ENCODE measurements around the gene TMEM51. TPM values are rescaled to one million over a fixed set of nuclear protein-coding genes. Genes with fewer than 3 reads are reported as not detected.

TMEM51 gene
- total RNA-seq, 4 donors from 2014 or later: 6.4 to 12.2 (median 10.6) TPM

- Histone ChIP-seq H3K9me3 (no peaks in the 10 kb centered on the region), H3K27ac (no peak overlapping the region), H3K27me3 (no peaks in the 10 kb centered on the region), H3K4me3 (no peak overlapping the region), H3K4me1 (peaks cover 5% of the 10 kb centered on the region), H3K36me3 (no peaks in the 10 kb centered on the region)
- TF ChIP-seq POLR2AphosphoS5 (IDR thresholded peaks at IDR 0.05) (no peak), POLR2A (IDR thresholded peaks at IDR 0.05) (no peak)
- no peak for DNase-seq (ENCODE audit: low spot score in 2 of 2)
- WGBS: 94% methylated on average over 12 of the region's 12 CpGs
These were observed 52.2 kb downstream of the TMEM51 start for GRCh38 chr1:15205586-15206346.

GRCh38 chr1:15206418-15207030, 53.0 kb downstream of the TMEM51 start:
- 34% methylated on average over 8 of the region's 8 CpGs for WGBS
- Histone ChIP-seq H3K27me3 (no peaks in the 10 kb centered on the region), H3K36me3 (no peaks in the 10 kb centered on the region), H3K4me3 (no peak overlapping the region), H3K9me3 (no peaks in the 10 kb centered on the region), H3K4me1 (peaks cover 5% of the 10 kb centered on the region), H3K27ac (no peak overlapping the region)
- no peak for DNase-seq (ENCODE audit: low spot score in 2 of 2)
- TF ChIP-seq POLR2AphosphoS5 (IDR thresholded peaks at IDR 0.05): no peak
- TF ChIP-seq EP300 (IDR thresholded peaks at IDR 0.05): no peak
- TF ChIP-seq CTCF (IDR thresholded peaks at IDR 0.05): no peak
- no peak for TF ChIP-seq POLR2A (IDR thresholded peaks at IDR 0.05)

GRCh38 chr1:15207031-15207828, 53.7 kb downstream of the TMEM51 start:
- Histone ChIP-seq H3K27me3 (no peaks in the 10 kb centered on the region), H3K4me1 (peaks cover 5% of the 10 kb centered on the region), H3K9me3 (no peaks in the 10 kb centered on the region), H3K36me3 (no peaks in the 10 kb centered on the region), H3K4me3 (no peak overlapping the region), H3K27ac (no peak overlapping the region)
- DNase-seq (ENCODE audit: low spot score in 2 of 2): no peak
- WGBS: 71% methylated on average over 25 of the region's 25 CpGs
- TF ChIP-seq POLR2A (IDR thresholded peaks at IDR 0.05) (no peak), CTCF (IDR thresholded peaks at IDR 0.05) (no peak), POLR2AphosphoS5 (IDR thresholded peaks at IDR 0.05) (no peak), EP300 (IDR thresholded peaks at IDR 0.05) (no peak)

GRCh38 chr1:15207829-15208429, 54.4 kb downstream of the TMEM51 start:
- H3K27ac ChIP-seq: no peak overlapping the region
- DNase-seq (ENCODE audit: low spot score in 2 of 2): no peak
- WGBS: 68% methylated on average over 6 of the region's 6 CpGs
- no peaks in the 10 kb centered on the region for H3K36me3 ChIP-seq
- H3K27me3 ChIP-seq: no peaks in the 10 kb centered on the region
- no peak for TF ChIP-seq POLR2AphosphoS5 (IDR thresholded peaks at IDR 0.05)
- no peak for TF ChIP-seq EP300 (IDR thresholded peaks at IDR 0.05)
- no peak for TF ChIP-seq POLR2A (IDR thresholded peaks at IDR 0.05)
- TF ChIP-seq CTCF (IDR thresholded peaks at IDR 0.05): no peak
- no peaks in the 10 kb centered on the region for H3K9me3 ChIP-seq
- H3K4me3 ChIP-seq: no peak overlapping the region
- H3K4me1 ChIP-seq: peaks cover 7% of the 10 kb centered on the region

GRCh38 chr1:15210651-15211375, 57.3 kb downstream of the TMEM51 start:
- no peak for TF ChIP-seq POLR2AphosphoS5 (IDR thresholded peaks at IDR 0.05)
- TF ChIP-seq CTCF (IDR thresholded peaks at IDR 0.05): no peak
- no peak for TF ChIP-seq POLR2A (IDR thresholded peaks at IDR 0.05)
- no peak for TF ChIP-seq EP300 (IDR thresholded peaks at IDR 0.05)
- DNase-seq (ENCODE audit: low spot score in 2 of 2): no peak
- Histone ChIP-seq H3K27ac (no peak overlapping the region), H3K4me3 (no peak overlapping the region), H3K4me1 (peaks cover 22% of the 10 kb centered on the region), H3K9me3 (no peaks in the 10 kb centered on the region), H3K36me3 (no peaks in the 10 kb centered on the region), H3K27me3 (no peaks in the 10 kb centered on the region)
- WGBS: 91% methylated on average over 7 of the region's 7 CpGs
